Ishikawa (cell line): Measurements from ENCODE around the gene SLC9A4.

Experiments
- CEBPB ChIP-seq: IDR thresholded peaks from 2 replicates; pipeline ENCODE4 v1.6.1; 2012
- CREB1 ChIP-seq: IDR thresholded peaks from 2 replicates; pipeline ENCODE4 v1.6.1; 2012; ENCODE audit warnings: low read depth
- EP300 ChIP-seq: IDR thresholded peaks from 2 replicates; pipeline ENCODE4 v1.6.1; 2012; ENCODE audit warnings: borderline replicate concordance
- NFIC ChIP-seq: IDR thresholded peaks from 2 replicates; pipeline ENCODE4 v1.6.1; 2012
- RAD21 ChIP-seq: IDR thresholded peaks from 2 replicates; pipeline ENCODE4 v1.6.1; 2012; ENCODE audit warnings: low read depth
- REST ChIP-seq: IDR thresholded peaks from 2 replicates; pipeline ENCODE4 v1.6.1; 2012; ENCODE audit warnings: low read depth, mild to moderate bottlenecking
- TAF1 ChIP-seq: IDR thresholded peaks from 2 replicates; pipeline ENCODE4 v1.6.1; 2012; ENCODE audit warnings: low read depth, mild to moderate bottlenecking
- TCF12 ChIP-seq: IDR thresholded peaks from 2 replicates; pipeline ENCODE4 v1.6.1; 2012; ENCODE audit warnings: low read depth
- YY1 ChIP-seq: IDR thresholded peaks from 2 replicates; pipeline ENCODE4 v1.6.1; 2012; ENCODE audit warnings: low read depth
- ZBTB7A ChIP-seq: IDR thresholded peaks from 2 replicates; pipeline ENCODE4 v1.6.1; 2012; ENCODE audit warnings: low read depth
- TF ChIP-seq, protein P1 (sequence below): IDR thresholded peaks from 2 replicates; pipeline ENCODE4 v1.6.1; 2012

GRCh38 chr2:102461188-102461587 is 11.8 kb upstream of the SLC9A4 start:
- TF ChIP-seq ZBTB7A: no peak
- no peak for TF ChIP-seq TAF1
- no peak for TF ChIP-seq EP300
- TF ChIP-seq NFIC: no peak
- no peak for TF ChIP-seq RAD21
- TF ChIP-seq CEBPB: no peak
- TF ChIP-seq TCF12: no peak
- no peak for TF ChIP-seq CREB1
- TF ChIP-seq, protein P1, sequence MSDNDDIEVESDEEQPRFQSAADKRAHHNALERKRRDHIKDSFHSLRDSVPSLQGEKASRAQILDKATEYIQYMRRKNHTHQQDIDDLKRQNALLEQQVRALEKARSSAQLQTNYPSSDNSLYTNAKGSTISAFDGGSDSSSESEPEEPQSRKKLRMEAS: no peak
- no peak for TF ChIP-seq YY1
- no peak for TF ChIP-seq REST
